GM12878 (cell line): Measurements from ENCODE around the gene ERO1B. TPM values are rescaled to one million over a fixed set of nuclear protein-coding genes. Genes with fewer than 3 reads are reported as not detected.

Experiments
- ATAC-seq: fragments of 200-7000 bp; cut with Tn5 transposase; 3 replicates; pipeline ENCODE4 v1.9.1; 2020; ENCODE audit warnings: mild to moderate bottlenecking, moderate library complexity
- BruUV-seq: library from RNA; stranded (reverse); fragments of 400-500 nt; replicated peaks from 2 replicates; lab custom pipeline; 2021; lab: Mats Ljungman, UMichigan
- CTCF ChIA-PET: fragments of 300-600 bp; sonication (Branson Sonifier 250); formaldehyde crosslinking; extraction: SDS; loops from one replicate; lab custom pipeline; 2021; ENCODE audit warnings: inconsistent platforms; lab: Yijun Ruan, JAX
- POLR2A ChIA-PET: fragments of 350-600 bp; formaldehyde crosslinking; extraction: SDS; loops from one replicate; lab custom pipeline; 2021; ENCODE audit warnings: inconsistent platforms; lab: Charles Lee
- RAD21 ChIA-PET: fragments of 300-600 bp; sonication (Branson Sonifier 250); formaldehyde crosslinking; loops from one replicate; lab custom pipeline; 2023; ENCODE audit warnings: antibody characterized with exemption; ENCODE audit not compliant: unreplicated experiment; lab: Charles Lee
- SMC1A ChIA-PET: fragments of 300-600 bp; sonication (Branson Sonifier 250); formaldehyde crosslinking; loops from one replicate; lab custom pipeline; 2023; ENCODE audit not compliant: unreplicated experiment, uncharacterized antibody; lab: Charles Lee
- DNase-seq: peaks from one replicate; pipeline ENCODE4 v3.0.0-alpha.2; 2011; ENCODE audit warnings: low read depth, low spot score
- FAIRE-seq: peaks from 3 replicates; lab custom pipeline; 2011; peaks lifted over from hg19 to GRCh38; lab: Jason Lieb, UNC
- H2AFZ ChIP-seq: 2 replicates; pipeline ENCODE4 v1.6.0; 2011; ENCODE audit warnings: low read depth, low read length, control low read depth; ENCODE audit not compliant: control insufficient read depth
- H3K27ac ChIP-seq: 2 replicates; pipeline ENCODE4 v1.5.1; 2011; ENCODE audit warnings: control low read depth; ENCODE audit not compliant: control insufficient read depth, insufficient read depth
- H3K27me3 ChIP-seq, 2 experiments: replicated peaks in 1 of 2; 2 replicates each; pipeline versions ENCODE4 v1.6.0 to v1.6.1; 2011; ENCODE audit warnings: low read length in 1 of 2; ENCODE audit not compliant: control insufficient read depth in 2 of 2, insufficient read depth in 2 of 2
- H3K36me3 ChIP-seq, 2 experiments: 2 replicates each; pipeline ENCODE4 v1.5.1; 2011; ENCODE audit warnings: low read length in 1 of 2; ENCODE audit not compliant: control insufficient read depth in 2 of 2, insufficient read depth in 2 of 2
- H3K4me1 ChIP-seq: 2 replicates; pipeline ENCODE4 v1.6.1; 2011; ENCODE audit warnings: mild to moderate bottlenecking, low read length, moderate library complexity, mixed read lengths; ENCODE audit not compliant: control insufficient read depth, insufficient read depth
- H3K4me2 ChIP-seq: 2 replicates; pipeline ENCODE4 v1.6.0; 2011; ENCODE audit warnings: control low read depth; ENCODE audit not compliant: control insufficient read depth, insufficient read depth
- H3K4me3 ChIP-seq: fragments of 200-600 bp; sonication (generic); 2 replicates; pipeline ENCODE4 v1.5.1; 2016
- H3K79me2 ChIP-seq: 2 replicates; pipeline ENCODE4 v1.6.0; 2011; ENCODE audit warnings: low read length; ENCODE audit not compliant: control insufficient read depth, insufficient read depth
- H3K9ac ChIP-seq: 2 replicates; pipeline ENCODE4 v1.8.0; 2011; ENCODE audit warnings: low read length, control low read depth, mixed read lengths; ENCODE audit not compliant: control insufficient read depth, insufficient read depth
- H3K9me3 ChIP-seq: replicated peaks from 3 replicates; pipeline ENCODE4 v1.5.1; 2011; ENCODE audit warnings: mild to moderate bottlenecking, low read length; ENCODE audit not compliant: control insufficient read depth, insufficient read depth
- H4K20me1 ChIP-seq: 2 replicates; pipeline ENCODE4 v1.6.0; 2011; ENCODE audit not compliant: control insufficient read depth, insufficient read depth
- ATF2 ChIP-seq: IDR thresholded peaks from 2 replicates; pipeline ENCODE4 v1.6.1; 2012; ENCODE audit warnings: low read length, inconsistent platforms
- IRF5 ChIP-seq: fragments of 450-650 bp; IDR thresholded peaks from 2 replicates; pipeline ENCODE4 v1.6.1; 2017; ENCODE audit warnings: borderline replicate concordance
- JUNB ChIP-seq: IDR thresholded peaks from 2 replicates; pipeline ENCODE4 v1.6.1; 2016; ENCODE audit warnings: antibody characterized with exemption, mild to moderate bottlenecking
- NFYA ChIP-seq: IDR thresholded peaks from 2 replicates; pipeline ENCODE4 v1.6.1; 2011; ENCODE audit warnings: low read depth, mild to moderate bottlenecking, low read length, improper control_type of control experiment, borderline replicate concordance
- NR2F1 ChIP-seq: fragments of 450-650 bp; conservative IDR thresholded peaks from 2 replicates; pipeline ENCODE4 v1.6.1; 2017; ENCODE audit warnings: mild to moderate bottlenecking
- RCOR1 ChIP-seq: conservative IDR thresholded peaks from 2 replicates; pipeline ENCODE4 v1.6.1; 2012; ENCODE audit warnings: low read depth, low read length, improper control_type of control experiment
- RUNX3 ChIP-seq: IDR thresholded peaks from 2 replicates; pipeline ENCODE4 v1.6.1; 2012; ENCODE audit warnings: low read length, inconsistent platforms
- ZBTB4 ChIP-seq: fragments of 450-650 bp; formaldehyde crosslinking; IDR thresholded peaks from 2 replicates; pipeline ENCODE4 v1.4.0; 2022; ENCODE audit warnings: mild to moderate bottlenecking, moderate library complexity
- ZNF274 ChIP-seq: IDR thresholded peaks from one replicate; pipeline ENCODE4 v1.8.0; 2011; ENCODE audit not compliant: insufficient read length, insufficient read depth
- WGBS: methylation state at CpG from one replicate; pipeline ENCODE4 v1.1.6; 2016; ENCODE audit warnings: low lambda C conversion rate; ENCODE audit not compliant: insufficient replicate concordance, insufficient coverage; ENCODE audit errors: missing lambda C conversion rate; 5-methylcytosine and 5-hydroxymethylcytosine counted together
- in situ Hi-C: fragments of 300-500 bp; cut with MboI; formaldehyde crosslinking; loops from 9 replicates; pipeline ENCODE4 v1.14.3; 2018; ENCODE audit warnings: mixed read lengths
- intact Hi-C: fragments of 100-400 bp; cut with micrococcal nuclease; formaldehyde crosslinking; loops from one replicate; pipeline ENCODE4 v1.14.2; 2022; ENCODE audit not compliant: unreplicated experiment
- polyA plus RNA-seq, 11 experiments: library from polyadenylated mRNA; depleted of rRNA in 4 of 11; unstranded in 6 of 11; stranded (reverse) in 5 of 11; fragments of >200 nt; fragmentation: Nextera tagmentation in 4 of 11; fragmentation: Illumina TruSeq in 1 of 11; extraction: Ambion mirVana in 4 of 11; extraction: Trizol in 1 of 11; gene quantifications; 1 replicate in 1 of 11; 2 replicates in 10 of 11; pipeline versions ENCODE4 v1.2.1 to v1.2.3, GENCODE V29; 2011 to 2016; ENCODE audit warnings: inconsistent platforms in 2 of 11, missing spikeins in 2 of 11, low read depth in 1 of 11
- total RNA-seq, 4 experiments: library from RNA; depleted of rRNA in 3 of 4; stranded (reverse); fragments of >200 nt in 3 of 4; fragmentation: Illumina TruSeq in 1 of 4; extraction: Trizol in 1 of 4; gene quantifications; 2 replicates each; pipeline versions ENCODE4 v1.2.1 to v1.2.3, GENCODE V29; 2013 to 2021

ERO1B gene
- total and polyA plus RNA-seq, 10 of the 15 experiments (the other 5 are each of a cell fraction or from before 2014, with no cell fraction given): 9.0 to 30.9 (median 23.0) TPM

GRCh38 chr1:236222632-236223031 lies 59.1 kb downstream of the ERO1B start:
- no peak for DNase-seq
- 100% methylated on average over 1 of the region's 1 CpG for WGBS
- no peaks in the 10 kb centered on the region for H4K20me1 ChIP-seq
- in situ Hi-C loops (no loop called here), intact Hi-C loops (loop anchor here (10.0 kb wide), 1 partner anchor 262 kb away; no protein-coding TSS in a partner anchor)
- ChIA-PET CTCF (interaction anchor here (1.1 kb wide), 1 partner anchor 9 kb away, joined by 3 read pairs; no protein-coding TSS in a partner anchor), SMC1A (interaction anchor here (0.8 kb wide), 2 partner anchors 8 to 62 kb away, joined by 3 read pairs; no protein-coding TSS in a partner anchor), RAD21 (no interaction called here), POLR2A (interaction anchor here (0.6 kb wide), 1 partner anchor 14 kb away, joined by 4 read pairs; no protein-coding TSS in a partner anchor)
- no peak for ATAC-seq
- no peak for FAIRE-seq
- H3K27me3 ChIP-seq: no peaks in the 10 kb centered on the region
- no peak overlapping the region for H3K9ac ChIP-seq
- H3K79me2 ChIP-seq: no peaks in the 10 kb centered on the region
- no peak overlapping the region for H3K4me2 ChIP-seq
- no peak overlapping the region for H3K27ac ChIP-seq
- no peak for TF ChIP-seq RCOR1
- TF ChIP-seq ZBTB4: no peak
- no peak for TF ChIP-seq ATF2
- TF ChIP-seq IRF5: no peak
- no peak for TF ChIP-seq ZNF274
- no peak for TF ChIP-seq NFYA
- TF ChIP-seq JUNB: no peak
- no peak for TF ChIP-seq RUNX3
- TF ChIP-seq NR2F1: no peak
- H3K9me3 ChIP-seq: no peaks in the 10 kb centered on the region
- BruUV-seq: no TSS peak
- no peaks in the 10 kb centered on the region for H3K4me1 ChIP-seq
- H3K36me3 ChIP-seq: peaks cover 0 to 18% of the 10 kb centered on the region in 2 experiments; a peak in 2 of 4 replicates
- no peak overlapping the region for H2AFZ ChIP-seq
- H3K4me3 ChIP-seq: no peak overlapping the region
